HL-60 (cell line): Measurements from ENCODE around the gene ST6GAL1.

Experiments
- GABPA ChIP-seq: IDR thresholded peaks from 2 replicates; pipeline ENCODE4 v1.6.1; 2012; ENCODE audit warnings: low read depth
- POLR2AphosphoS5 ChIP-seq: IDR thresholded peaks from 2 replicates; pipeline ENCODE4 v1.6.1; 2012; ENCODE audit warnings: low read depth
- TF ChIP-seq, protein P1 (sequence below): IDR thresholded peaks from one replicate; pipeline ENCODE4 v1.5.1; 2011; ENCODE audit warnings: low read length, control low read depth, inconsistent platforms; ENCODE audit not compliant: insufficient read depth
- TF ChIP-seq, protein P2 (sequence below): IDR thresholded peaks from 2 replicates; pipeline ENCODE4 v1.6.1; 2012; ENCODE audit warnings: low read depth; ENCODE audit not compliant: insufficient replicate concordance

DNA sequence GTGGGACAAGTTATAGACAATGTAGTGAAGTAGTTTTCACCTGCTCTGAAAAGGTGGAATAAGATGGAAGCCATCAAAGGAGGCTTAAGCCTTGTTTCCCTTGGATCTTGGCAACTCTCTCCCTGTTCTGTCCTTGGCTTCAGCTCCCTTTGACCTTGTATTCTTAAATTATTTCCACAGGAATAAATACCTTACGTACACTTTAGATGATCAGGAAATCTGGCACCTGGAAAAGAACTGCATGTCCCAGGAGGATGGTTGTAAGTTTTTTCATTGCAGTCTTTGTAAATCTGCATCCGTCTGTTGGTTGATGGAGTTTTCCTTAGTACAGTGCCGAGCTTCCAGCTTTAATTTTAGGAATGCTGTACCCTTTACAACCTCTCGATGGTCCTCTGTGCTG is 11.8 kb downstream of the ST6GAL1 start:
- TF ChIP-seq POLR2AphosphoS5 = no peak
- TF ChIP-seq, protein P1, sequence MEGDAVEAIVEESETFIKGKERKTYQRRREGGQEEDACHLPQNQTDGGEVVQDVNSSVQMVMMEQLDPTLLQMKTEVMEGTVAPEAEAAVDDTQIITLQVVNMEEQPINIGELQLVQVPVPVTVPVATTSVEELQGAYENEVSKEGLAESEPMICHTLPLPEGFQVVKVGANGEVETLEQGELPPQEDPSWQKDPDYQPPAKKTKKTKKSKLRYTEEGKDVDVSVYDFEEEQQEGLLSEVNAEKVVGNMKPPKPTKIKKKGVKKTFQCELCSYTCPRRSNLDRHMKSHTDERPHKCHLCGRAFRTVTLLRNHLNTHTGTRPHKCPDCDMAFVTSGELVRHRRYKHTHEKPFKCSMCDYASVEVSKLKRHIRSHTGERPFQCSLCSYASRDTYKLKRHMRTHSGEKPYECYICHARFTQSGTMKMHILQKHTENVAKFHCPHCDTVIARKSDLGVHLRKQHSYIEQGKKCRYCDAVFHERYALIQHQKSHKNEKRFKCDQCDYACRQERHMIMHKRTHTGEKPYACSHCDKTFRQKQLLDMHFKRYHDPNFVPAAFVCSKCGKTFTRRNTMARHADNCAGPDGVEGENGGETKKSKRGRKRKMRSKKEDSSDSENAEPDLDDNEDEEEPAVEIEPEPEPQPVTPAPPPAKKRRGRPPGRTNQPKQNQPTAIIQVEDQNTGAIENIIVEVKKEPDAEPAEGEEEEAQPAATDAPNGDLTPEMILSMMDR = no peak
- TF ChIP-seq, protein P2, sequence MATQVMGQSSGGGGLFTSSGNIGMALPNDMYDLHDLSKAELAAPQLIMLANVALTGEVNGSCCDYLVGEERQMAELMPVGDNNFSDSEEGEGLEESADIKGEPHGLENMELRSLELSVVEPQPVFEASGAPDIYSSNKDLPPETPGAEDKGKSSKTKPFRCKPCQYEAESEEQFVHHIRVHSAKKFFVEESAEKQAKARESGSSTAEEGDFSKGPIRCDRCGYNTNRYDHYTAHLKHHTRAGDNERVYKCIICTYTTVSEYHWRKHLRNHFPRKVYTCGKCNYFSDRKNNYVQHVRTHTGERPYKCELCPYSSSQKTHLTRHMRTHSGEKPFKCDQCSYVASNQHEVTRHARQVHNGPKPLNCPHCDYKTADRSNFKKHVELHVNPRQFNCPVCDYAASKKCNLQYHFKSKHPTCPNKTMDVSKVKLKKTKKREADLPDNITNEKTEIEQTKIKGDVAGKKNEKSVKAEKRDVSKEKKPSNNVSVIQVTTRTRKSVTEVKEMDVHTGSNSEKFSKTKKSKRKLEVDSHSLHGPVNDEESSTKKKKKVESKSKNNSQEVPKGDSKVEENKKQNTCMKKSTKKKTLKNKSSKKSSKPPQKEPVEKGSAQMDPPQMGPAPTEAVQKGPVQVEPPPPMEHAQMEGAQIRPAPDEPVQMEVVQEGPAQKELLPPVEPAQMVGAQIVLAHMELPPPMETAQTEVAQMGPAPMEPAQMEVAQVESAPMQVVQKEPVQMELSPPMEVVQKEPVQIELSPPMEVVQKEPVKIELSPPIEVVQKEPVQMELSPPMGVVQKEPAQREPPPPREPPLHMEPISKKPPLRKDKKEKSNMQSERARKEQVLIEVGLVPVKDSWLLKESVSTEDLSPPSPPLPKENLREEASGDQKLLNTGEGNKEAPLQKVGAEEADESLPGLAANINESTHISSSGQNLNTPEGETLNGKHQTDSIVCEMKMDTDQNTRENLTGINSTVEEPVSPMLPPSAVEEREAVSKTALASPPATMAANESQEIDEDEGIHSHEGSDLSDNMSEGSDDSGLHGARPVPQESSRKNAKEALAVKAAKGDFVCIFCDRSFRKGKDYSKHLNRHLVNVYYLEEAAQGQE = no peak
- no peak for TF ChIP-seq GABPA
